MCF 10A (cell line): Measurements from ENCODE around the gene ADCY5. TPM values are rescaled to one million over a fixed set of nuclear protein-coding genes. Genes with fewer than 3 reads are reported as not detected.

Experiments
- BruUV-seq: library from RNA; stranded (reverse); fragments of 400-500 nt; replicated peaks from 2 replicates; lab custom pipeline; 2021; lab: Mats Ljungman, UMichigan
- CTCF ChIA-PET: fragments of 300-600 bp; sonication (Branson Sonifier 250); formaldehyde crosslinking; extraction: SDS; loops from one replicate; lab custom pipeline; 2021; ENCODE audit warnings: antibody characterized with exemption, inconsistent platforms; lab: Yijun Ruan, JAX
- POLR2A ChIA-PET: fragments of 300-600, 350-650 bp; sonication (Branson Sonifier 250); formaldehyde crosslinking; extraction: SDS; loops from one replicate; lab custom pipeline; 2020; ENCODE audit warnings: antibody characterized with exemption, inconsistent platforms; lab: Yijun Ruan, JAX
- DNase-seq: peaks from one replicate; pipeline ENCODE4 v3.0.0-alpha.2; 2018; ENCODE audit not compliant: unreplicated experiment
- H3K27ac Mint-ChIP-seq: one replicate; pipeline ENCODE4 v1.8.0; 2022; ENCODE audit warnings: mild to moderate bottlenecking, low read depth, mixed read lengths; ENCODE audit not compliant: unreplicated experiment
- H3K27me3 Mint-ChIP-seq: one replicate; pipeline ENCODE4 v1.8.0; 2022; ENCODE audit warnings: mixed read lengths; ENCODE audit not compliant: insufficient read depth, unreplicated experiment
- H3K36me3 Mint-ChIP-seq: one replicate; pipeline ENCODE4 v1.8.0; 2022; ENCODE audit warnings: mild to moderate bottlenecking, moderate library complexity, mixed read lengths; ENCODE audit not compliant: insufficient read depth, unreplicated experiment
- H3K4me1 Mint-ChIP-seq: one replicate; pipeline ENCODE4 v1.8.0; 2022; ENCODE audit warnings: mixed read lengths; ENCODE audit not compliant: insufficient read depth, unreplicated experiment
- H3K4me3 Mint-ChIP-seq: one replicate; pipeline ENCODE4 v1.8.0; 2022; ENCODE audit warnings: mild to moderate bottlenecking, moderate library complexity, mixed read lengths; ENCODE audit not compliant: unreplicated experiment
- H3K9me3 Mint-ChIP-seq: one replicate; pipeline ENCODE4 v1.8.0; 2022; ENCODE audit warnings: mixed read lengths; ENCODE audit not compliant: unreplicated experiment
- CTCF ChIP-seq: fragments of 200-600 bp; IDR thresholded peaks from one replicate; pipeline ENCODE4 v1.8.0; 2022; ENCODE audit warnings: antibody characterized with exemption, mild to moderate bottlenecking; ENCODE audit not compliant: unreplicated experiment
- intact Hi-C: fragments of 100-400 bp; cut with micrococcal nuclease; formaldehyde crosslinking; loops from 2 replicates; pipeline ENCODE4 v1.14.1; 2022
- total RNA-seq: library from RNA; stranded (reverse); gene quantifications from 2 replicates; pipeline ENCODE4 v1.2.3, GENCODE V29; 2022

Gene ADCY5
- total RNA-seq, 1 experiment from 2014 or later = not detected

GRCh38 chr3:123409443-123410148 is 39.3 kb downstream of the ADCY5 start:
- CTCF ChIA-PET = interaction anchor here (0.6 to 1.3 kb wide), 3 partner anchors 80 to 663 kb away, joined by 3 read pairs; no protein-coding TSS in a partner anchor
- POLR2A ChIA-PET = no interaction called here

GRCh38 chr3:123406598-123406997 is 42.3 kb downstream of the ADCY5 start:
- H3K9me3 Mint-ChIP-seq = no peaks in the 10 kb centered on the region
- intact Hi-C loops = no loop called here
- peaks cover 27% of the 10 kb centered on the region for H3K27me3 Mint-ChIP-seq
- no peak overlapping the region for H3K4me3 Mint-ChIP-seq
- BruUV-seq = no TSS peak
- DNase-seq = no peak
- no peaks in the 10 kb centered on the region for H3K36me3 Mint-ChIP-seq
- H3K4me1 Mint-ChIP-seq = no peaks in the 10 kb centered on the region
- ChIA-PET POLR2A (interaction anchor here (1.2 kb wide), 1 partner anchor 20 kb away, joined by 3 read pairs; no protein-coding TSS in a partner anchor), CTCF (interaction anchor here (0.8 kb wide), 1 partner anchor 111 kb away, joined by 3 read pairs; no protein-coding TSS in a partner anchor)
- no peak overlapping the region for H3K27ac Mint-ChIP-seq
- TF ChIP-seq CTCF = no peak

More at GRCh38 chr3:123409443-123410148, 39.3 kb downstream of the ADCY5 start:
- no peak for DNase-seq
- H3K27ac Mint-ChIP-seq = no peak overlapping the region
- no peaks in the 10 kb centered on the region for H3K4me1 Mint-ChIP-seq
- intact Hi-C loops = no loop called here
- TF ChIP-seq CTCF = no peak
- no peak overlapping the region for H3K4me3 Mint-ChIP-seq
- BruUV-seq = no TSS peak
- H3K36me3 Mint-ChIP-seq = no peaks in the 10 kb centered on the region
- peaks cover 2% of the 10 kb centered on the region for H3K27me3 Mint-ChIP-seq
- no peaks in the 10 kb centered on the region for H3K9me3 Mint-ChIP-seq

GRCh38 chr3:123405936-123406510 is 42.9 kb downstream of the ADCY5 start:
- peaks cover 32% of the 10 kb centered on the region for H3K27me3 Mint-ChIP-seq
- H3K36me3 Mint-ChIP-seq = no peaks in the 10 kb centered on the region
- ChIA-PET CTCF (no interaction called here), POLR2A (no interaction called here)
- no peak for TF ChIP-seq CTCF
- intact Hi-C loops = no loop called here
- no TSS peak for BruUV-seq
- no peak overlapping the region for H3K27ac Mint-ChIP-seq
- H3K4me1 Mint-ChIP-seq = no peaks in the 10 kb centered on the region
- H3K4me3 Mint-ChIP-seq = no peak overlapping the region
- DNase-seq = no peak
- H3K9me3 Mint-ChIP-seq = no peaks in the 10 kb centered on the region

GRCh38 chr3:123405021-123405420 is 43.9 kb downstream of the ADCY5 start:
- Mint-ChIP-seq H3K4me3 (no peak overlapping the region), H3K9me3 (no peaks in the 10 kb centered on the region), H3K27ac (no peak overlapping the region), H3K27me3 (peaks cover 42% of the 10 kb centered on the region), H3K4me1 (no peaks in the 10 kb centered on the region), H3K36me3 (no peaks in the 10 kb centered on the region)
- no peak for TF ChIP-seq CTCF
- no TSS peak for BruUV-seq
- POLR2A ChIA-PET = no interaction called here
- no peak for DNase-seq
- intact Hi-C loops = no loop called here
- CTCF ChIA-PET = no interaction called here
